CD8-positive, alpha-beta memory T cell (primary cell): ENCODE results near the gene UGT1A7. TPM values are rescaled to one million over a fixed set of nuclear protein-coding genes. Genes with fewer than 3 reads are reported as not detected.

Experiments used
- CTCF ChIA-PET: fragments of 350-600 bp; sonication (Branson Sonifier 250); formaldehyde crosslinking; loops from one replicate; lab custom pipeline; 2021; ENCODE audit warnings: antibody characterized with exemption; lab: Charles Lee
- POLR2A ChIA-PET: fragments of 350-600 bp; sonication (Branson Sonifier 250); formaldehyde crosslinking; loops from one replicate; lab custom pipeline; 2021; ENCODE audit warnings: antibody characterized with exemption; lab: Charles Lee
- DNase-seq, 5 donors: peaks; one replicate each; pipeline versions ENCODE4 v3.0.0 to v3.0.0-alpha.2; 2020 to 2022; ENCODE audit warnings: mixed read lengths in 1 of 5
- H3K27ac ChIP-seq: one replicate; pipeline ENCODE4 v1.7.0; 2013; ENCODE audit warnings: low read depth, mild to moderate bottlenecking, low read length, moderate library complexity
- H3K27me3 ChIP-seq: 2 replicates; pipeline ENCODE4 v1.7.0; 2013; ENCODE audit warnings: low read length, mild to moderate bottlenecking; ENCODE audit not compliant: insufficient read depth, poor library complexity, severe bottlenecking
- H3K36me3 ChIP-seq: 2 replicates; pipeline ENCODE4 v1.7.0; 2013; ENCODE audit warnings: mild to moderate bottlenecking, low read length, moderate library complexity; ENCODE audit not compliant: insufficient read depth
- H3K4me1 ChIP-seq: 2 replicates; pipeline ENCODE4 v1.7.0; 2013; ENCODE audit warnings: mild to moderate bottlenecking, low read length, moderate library complexity; ENCODE audit not compliant: insufficient read depth
- H3K4me3 ChIP-seq: 2 replicates; pipeline ENCODE4 v1.7.0; 2013; ENCODE audit warnings: mild to moderate bottlenecking, low read length
- H3K9me3 ChIP-seq: 2 replicates; pipeline ENCODE4 v1.7.0; 2013; ENCODE audit warnings: mild to moderate bottlenecking, low read length
- H3K27ac Mint-ChIP-seq, 8 donors: one replicate each; pipeline ENCODE4 v1.8.0; 2020 to 2021; ENCODE audit warnings: mixed read lengths in 8 of 8, mild to moderate bottlenecking in 6 of 8, inconsistent platforms in 3 of 8, moderate library complexity in 3 of 8
- H3K27me3 Mint-ChIP-seq, 2 donors: one replicate each; pipeline ENCODE4 v1.8.0; 2020 to 2021; ENCODE audit warnings: mixed read lengths in 2 of 2, mild to moderate bottlenecking in 1 of 2, moderate library complexity in 1 of 2
- H3K36me3 Mint-ChIP-seq, 3 donors: one replicate each; pipeline ENCODE4 v1.8.0; 2020 to 2021; ENCODE audit warnings: mixed read lengths in 3 of 3, inconsistent platforms in 1 of 3, mild to moderate bottlenecking in 1 of 3
- H3K4me1 Mint-ChIP-seq, 3 donors: one replicate each; pipeline ENCODE4 v1.8.0; 2020 to 2021; ENCODE audit warnings: mixed read lengths in 3 of 3, inconsistent platforms in 1 of 3, mild to moderate bottlenecking in 1 of 3
- H3K4me3 Mint-ChIP-seq, 7 donors: one replicate each; pipeline ENCODE4 v1.8.0; 2020 to 2021; ENCODE audit warnings: mixed read lengths in 7 of 7, mild to moderate bottlenecking in 6 of 7, moderate library complexity in 4 of 7, inconsistent platforms in 2 of 7
- H3K9me3 Mint-ChIP-seq, 5 donors: one replicate each; pipeline ENCODE4 v1.8.0; 2020 to 2022; ENCODE audit warnings: mixed read lengths in 5 of 5, mild to moderate bottlenecking in 3 of 5, moderate library complexity in 2 of 5, inconsistent platforms in 1 of 5
- polyA plus RNA-seq: library from polyadenylated mRNA; unstranded; fragments of 300-500 nt; fragmentation: Illumina TruSeq; gene quantifications from one replicate; pipeline ENCODE4 v1.2.3, GENCODE V29; 2021
- total RNA-seq, 2 experiments: library from RNA; stranded (reverse); gene quantifications; one replicate each; pipeline ENCODE4 v1.2.3, GENCODE V29; 2021

Gene UGT1A7
- total and polyA plus RNA-seq, 3 experiments from 2014 or later, result not detected

- DNase-seq, result no peak
- POLR2A ChIA-PET, result no interaction called here
- no peaks in the 10 kb centered on the region for H3K4me1 ChIP-seq
- no peaks in the 10 kb centered on the region for H3K36me3 ChIP-seq
- Mint-ChIP-seq H3K4me3 (no peak overlapping the region), H3K9me3 (no peaks in the 10 kb centered on the region), H3K27me3 (peaks cover 5 to 15% of the 10 kb centered on the region in 2 donors), H3K4me1 (peaks cover 0 to 3% (median 0%) of the 10 kb centered on the region in 3 donors), H3K36me3 (no peaks in the 10 kb centered on the region), H3K27ac (no peak overlapping the region)
- no peaks in the 10 kb centered on the region for H3K27me3 ChIP-seq
- no peaks in the 10 kb centered on the region for H3K9me3 ChIP-seq
- H3K27ac ChIP-seq, result no peak overlapping the region
- no peak overlapping the region for H3K4me3 ChIP-seq
- CTCF ChIA-PET, result no interaction called here
Measured at GRCh38 chr2:233792720-233793119, 111.0 kb downstream of the UGT1A7 start.

DNA sequence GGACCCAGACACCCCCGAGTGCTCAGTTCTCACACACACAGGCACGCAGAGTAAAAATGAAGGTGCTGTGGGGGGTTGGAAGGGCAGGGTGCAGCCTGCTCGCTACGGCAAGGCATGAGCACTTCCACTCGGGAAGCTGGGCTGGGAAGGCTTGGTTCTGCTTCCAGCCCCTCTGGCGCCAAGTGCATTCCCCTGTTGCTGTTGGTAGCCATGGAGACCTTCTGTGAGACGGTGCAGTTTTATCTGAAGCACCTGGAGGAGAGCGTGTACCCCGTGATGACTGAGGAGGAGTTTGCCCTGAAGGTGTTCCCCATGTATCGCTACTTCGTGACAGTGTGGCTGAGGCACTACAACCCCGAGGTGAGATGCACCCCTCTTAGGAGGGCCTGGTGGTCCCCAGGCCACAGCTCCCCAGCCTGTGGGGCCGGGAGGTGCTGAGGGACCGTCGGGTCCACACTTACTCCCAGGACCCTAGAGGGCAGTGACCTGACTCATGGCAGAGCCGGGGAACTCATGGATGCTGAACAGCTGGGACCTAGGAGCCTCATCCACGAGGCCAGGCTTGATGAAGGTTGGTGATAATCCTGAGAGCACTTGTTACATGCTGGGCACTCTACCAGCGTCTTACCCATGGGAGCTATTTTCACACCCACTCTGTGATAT is 111.9 kb downstream of the UGT1A7 start:
- ChIA-PET CTCF (no interaction called here), POLR2A (no interaction called here)
- H3K36me3 ChIP-seq, result no peaks in the 10 kb centered on the region
- Mint-ChIP-seq H3K9me3 (no peaks in the 10 kb centered on the region), H3K4me3 (no peak overlapping the region), H3K4me1 (peaks cover 0 to 3% (median 0%) of the 10 kb centered on the region in 3 donors), H3K36me3 (no peaks in the 10 kb centered on the region), H3K27me3 (peaks cover 5 to 19% of the 10 kb centered on the region in 2 donors), H3K27ac (no peak overlapping the region)
- H3K9me3 ChIP-seq, result no peaks in the 10 kb centered on the region
- DNase-seq, result no peak
- H3K27me3 ChIP-seq, result no peaks in the 10 kb centered on the region
- no peak overlapping the region for H3K27ac ChIP-seq
- H3K4me3 ChIP-seq, result no peak overlapping the region
- H3K4me1 ChIP-seq, result no peaks in the 10 kb centered on the region

DNA sequence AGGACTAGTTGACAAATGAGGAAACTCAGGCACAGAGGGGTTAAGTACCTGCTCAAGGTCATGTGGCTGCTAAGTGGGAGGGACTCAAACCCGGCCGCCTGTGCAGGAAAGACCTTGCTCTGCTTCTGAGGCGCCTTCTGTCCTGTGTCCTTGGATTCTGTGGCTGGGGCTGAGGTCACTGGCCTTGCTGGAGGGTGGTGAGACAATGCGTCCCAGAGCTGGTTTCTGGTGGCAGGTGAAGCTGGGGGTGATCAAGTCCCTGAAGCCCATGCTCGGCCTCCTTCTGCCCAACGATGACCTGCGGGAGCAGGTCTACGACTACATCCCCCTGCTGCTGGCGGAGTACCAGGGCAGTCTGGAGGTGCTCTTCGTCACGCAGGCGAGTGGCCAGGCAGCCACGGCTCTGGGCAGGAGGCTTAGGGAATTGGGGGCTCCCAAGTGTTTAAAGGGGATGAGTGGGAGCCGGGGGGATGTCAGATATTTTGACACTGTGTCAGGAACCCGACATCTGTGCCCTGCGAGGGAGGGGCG is 112.5 kb downstream of the UGT1A7 start:
- Histone ChIP-seq H3K27me3 (no peaks in the 10 kb centered on the region), H3K36me3 (no peaks in the 10 kb centered on the region), H3K27ac (no peak overlapping the region), H3K4me1 (no peaks in the 10 kb centered on the region), H3K4me3 (no peak overlapping the region), H3K9me3 (no peaks in the 10 kb centered on the region)
- Mint-ChIP-seq H3K36me3 (no peaks in the 10 kb centered on the region), H3K27ac (no peak overlapping the region), H3K4me1 (no peaks in the 10 kb centered on the region), H3K4me3 (no peak overlapping the region), H3K9me3 (no peaks in the 10 kb centered on the region), H3K27me3 (peaks cover 5 to 19% of the 10 kb centered on the region in 2 donors)
- POLR2A ChIA-PET, result no interaction called here
- DNase-seq, result no peak
- CTCF ChIA-PET, result no interaction called here

GRCh38 chr2:233795735-233796171 is 114.1 kb downstream of the UGT1A7 start:
- H3K4me1 Mint-ChIP-seq, result no peaks in the 10 kb centered on the region
- no peaks in the 10 kb centered on the region for H3K36me3 Mint-ChIP-seq
- H3K4me1 ChIP-seq, result no peaks in the 10 kb centered on the region
- no peak overlapping the region for H3K4me3 ChIP-seq
- POLR2A ChIA-PET, result no interaction called here
- CTCF ChIA-PET, result no interaction called here
- peaks cover 4 to 17% of the 10 kb centered on the region in 2 donors for H3K27me3 Mint-ChIP-seq
- H3K36me3 ChIP-seq, result no peaks in the 10 kb centered on the region
- H3K27ac ChIP-seq, result no peak overlapping the region
- H3K4me3 Mint-ChIP-seq, result no peak overlapping the region
- H3K9me3 ChIP-seq, result no peaks in the 10 kb centered on the region
- H3K27me3 ChIP-seq, result no peaks in the 10 kb centered on the region
- H3K9me3 Mint-ChIP-seq, result no peaks in the 10 kb centered on the region
- DNase-seq, result no peak
- H3K27ac Mint-ChIP-seq, result no peak overlapping the region

GRCh38 chr2:233796254-233796653 is 114.6 kb downstream of the UGT1A7 start:
- ChIA-PET CTCF (no interaction called here), POLR2A (no interaction called here)
- Histone ChIP-seq H3K4me1 (no peaks in the 10 kb centered on the region), H3K4me3 (no peak overlapping the region), H3K36me3 (no peaks in the 10 kb centered on the region), H3K27me3 (no peaks in the 10 kb centered on the region), H3K9me3 (no peaks in the 10 kb centered on the region), H3K27ac (no peak overlapping the region)
- Mint-ChIP-seq H3K4me1 (peaks cover 2 to 3% (median 2%) of the 10 kb centered on the region in 3 donors), H3K36me3 (no peaks in the 10 kb centered on the region), H3K27me3 (peaks cover 3 to 12% of the 10 kb centered on the region in 2 donors), H3K27ac (no peak overlapping the region), H3K9me3 (no peaks in the 10 kb centered on the region), H3K4me3 (no peak overlapping the region)
- no peak for DNase-seq

DNA sequence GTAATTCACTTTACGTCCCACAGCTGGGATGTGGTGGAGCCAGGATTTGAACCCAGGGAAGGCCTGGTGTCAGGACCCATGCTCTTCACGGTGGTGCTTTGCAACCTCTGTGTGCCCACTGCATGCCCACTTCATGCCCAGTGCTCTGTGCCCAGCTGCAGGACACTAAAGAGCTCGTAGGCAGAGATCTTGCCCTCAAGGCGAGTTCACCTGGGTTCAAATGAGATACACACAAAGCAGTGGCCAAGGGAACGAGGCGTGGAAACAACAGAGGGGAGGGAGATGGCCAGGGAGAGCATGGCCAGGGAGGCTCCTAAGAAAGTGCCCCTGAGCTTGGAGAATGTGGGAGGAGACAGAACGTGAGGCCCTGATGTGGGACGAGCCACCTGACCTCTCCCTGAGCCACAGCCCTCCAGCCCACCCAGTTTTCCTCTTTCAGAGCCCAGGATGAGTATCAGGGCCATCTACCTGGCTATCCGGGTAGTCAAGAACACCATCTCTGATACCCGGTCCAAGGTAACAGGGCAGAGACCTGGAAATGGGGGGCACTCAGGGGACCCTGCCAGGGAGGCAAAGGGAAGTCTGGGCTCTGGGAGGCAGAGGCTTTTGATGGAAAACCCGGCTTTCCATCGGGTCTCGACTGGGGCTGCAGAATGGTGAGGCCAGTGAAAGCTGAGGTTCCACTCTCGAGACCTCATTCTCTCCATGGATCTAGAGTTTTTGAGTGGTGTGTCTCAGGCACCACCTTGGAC is 116.8 kb downstream of the UGT1A7 start:
- no peaks in the 10 kb centered on the region for H3K9me3 Mint-ChIP-seq
- Histone ChIP-seq H3K9me3 (no peaks in the 10 kb centered on the region), H3K4me3 (no peak overlapping the region), H3K27ac (no peak overlapping the region), H3K36me3 (no peaks in the 10 kb centered on the region), H3K27me3 (no peaks in the 10 kb centered on the region), H3K4me1 (no peaks in the 10 kb centered on the region)
- DNase-seq, result peak in 1 of 5 donors; percentile 31
- peaks cover 0 to 19% of the 10 kb centered on the region in 2 donors for H3K27me3 Mint-ChIP-seq
- H3K4me3 Mint-ChIP-seq, result no peak overlapping the region
- ChIA-PET POLR2A (no interaction called here), CTCF (no interaction called here)
- H3K4me1 Mint-ChIP-seq, result peaks cover 3 to 5% (median 4%) of the 10 kb centered on the region in 3 donors
- H3K27ac Mint-ChIP-seq, result no peak overlapping the region
- no peaks in the 10 kb centered on the region for H3K36me3 Mint-ChIP-seq

DNA sequence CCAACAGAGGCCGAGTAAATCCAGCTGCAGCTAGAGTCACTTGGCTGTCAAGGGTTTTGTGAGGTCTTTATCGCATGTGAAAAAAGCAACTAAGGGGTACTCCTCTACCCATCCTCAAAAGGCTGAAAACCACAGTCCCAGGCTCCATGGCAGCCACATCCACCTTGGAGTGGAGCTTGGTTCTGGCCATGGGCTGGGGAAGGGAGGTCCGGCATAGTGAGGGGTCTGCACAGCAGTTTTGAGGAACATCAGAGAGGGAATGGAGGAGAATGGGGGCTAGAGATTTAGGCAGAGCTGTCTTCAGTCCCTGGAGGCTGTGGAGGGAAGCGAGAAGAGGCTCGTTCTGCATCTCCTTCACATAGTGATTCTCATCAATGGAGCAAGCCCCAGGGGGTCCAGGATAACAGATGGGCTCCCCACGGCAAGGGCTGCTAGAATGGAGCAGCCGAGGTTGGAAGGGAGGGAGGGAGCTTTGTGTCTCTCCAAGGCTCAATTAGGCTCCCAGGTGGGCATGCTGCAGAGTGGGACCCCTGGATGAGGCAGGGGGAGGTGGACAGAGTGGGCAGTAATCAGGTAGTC is 117.5 kb downstream of the UGT1A7 start:
- Mint-ChIP-seq H3K9me3 (no peaks in the 10 kb centered on the region), H3K36me3 (no peaks in the 10 kb centered on the region), H3K27ac (no peak overlapping the region), H3K4me3 (no peak overlapping the region), H3K4me1 (peaks cover 3 to 5% (median 4%) of the 10 kb centered on the region in 3 donors), H3K27me3 (peaks cover 0 to 24% of the 10 kb centered on the region in 2 donors)
- peak in 1 of 5 donors; percentile 11 for DNase-seq
- H3K4me3 ChIP-seq, result no peak overlapping the region
- H3K27me3 ChIP-seq, result no peaks in the 10 kb centered on the region
- ChIA-PET CTCF (no interaction called here), POLR2A (no interaction called here)
- no peaks in the 10 kb centered on the region for H3K4me1 ChIP-seq
- H3K36me3 ChIP-seq, result no peaks in the 10 kb centered on the region
- no peaks in the 10 kb centered on the region for H3K9me3 ChIP-seq
- no peak overlapping the region for H3K27ac ChIP-seq

DNA sequence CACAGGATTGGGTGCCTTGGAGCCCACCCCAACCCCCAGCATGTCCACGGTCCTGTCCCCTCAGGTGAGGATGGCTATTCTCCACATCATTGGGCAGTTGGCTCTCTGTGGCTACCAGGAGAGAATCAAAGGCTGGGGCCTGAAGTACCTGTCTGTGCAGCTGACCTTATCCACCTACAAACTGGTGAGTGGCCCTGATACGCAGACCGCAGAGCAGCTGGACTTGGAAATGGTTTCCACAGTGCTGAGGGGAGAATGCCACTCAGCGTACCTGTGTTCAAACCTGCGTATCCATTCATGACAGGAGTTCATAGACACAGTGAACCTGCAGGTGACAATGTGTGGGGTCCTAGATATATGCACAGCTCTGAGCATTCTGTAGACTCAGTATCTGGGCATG is 118.0 kb downstream of the UGT1A7 start:
- no peaks in the 10 kb centered on the region for H3K9me3 Mint-ChIP-seq
- CTCF ChIA-PET, result no interaction called here

More for the DNA sequence above, 118.0 kb downstream of the UGT1A7 start:
- no peak overlapping the region for H3K4me3 ChIP-seq
- no peak overlapping the region for H3K27ac Mint-ChIP-seq
- POLR2A ChIA-PET, result no interaction called here
- H3K27me3 Mint-ChIP-seq, result peaks cover 4 to 29% of the 10 kb centered on the region in 2 donors
- H3K27me3 ChIP-seq, result no peaks in the 10 kb centered on the region
- no peaks in the 10 kb centered on the region for H3K36me3 ChIP-seq
- H3K4me3 Mint-ChIP-seq, result no peak overlapping the region
- DNase-seq, result no peak
- no peaks in the 10 kb centered on the region for H3K36me3 Mint-ChIP-seq
- no peaks in the 10 kb centered on the region for H3K9me3 ChIP-seq
- H3K4me1 Mint-ChIP-seq, result peaks cover 3 to 5% (median 4%) of the 10 kb centered on the region in 3 donors
- H3K4me1 ChIP-seq, result no peaks in the 10 kb centered on the region
- no peak overlapping the region for H3K27ac ChIP-seq
